Endothelial cell of umbilical vein (primary cell): ENCODE results near the gene JMJD8. TPM values are rescaled to one million over a fixed set of nuclear protein-coding genes. Genes with fewer than 3 reads are reported as not detected.

Experiments used
- BruUV-seq: library from RNA; stranded (reverse); fragments of 400-500 nt; replicated peaks from 2 replicates; lab custom pipeline; 2021; lab: Mats Ljungman, UMichigan
- CTCF ChIA-PET: fragments of 300-600, 350-600 bp; sonication (Branson Sonifier 250); formaldehyde crosslinking; loops from one replicate; lab custom pipeline; 2021; ENCODE audit warnings: antibody characterized with exemption, inconsistent platforms; lab: Charles Lee
- POLR2A ChIA-PET: fragments of 300-600, 350-600 bp; sonication (Branson Sonifier 250); formaldehyde crosslinking; loops from one replicate; lab custom pipeline; 2021; ENCODE audit warnings: antibody characterized with exemption, inconsistent platforms; lab: Charles Lee
- DNase-seq: peaks from one replicate; pipeline ENCODE4 v3.0.0-alpha.2; 2011; ENCODE audit warnings: low read depth, low spot score
- FAIRE-seq: peaks from 2 replicates; lab custom pipeline; 2011; peaks lifted over from hg19 to GRCh38; lab: Jason Lieb, UNC
- H2AFZ ChIP-seq: 2 replicates; pipeline ENCODE4 v1.6.0; 2012; ENCODE audit warnings: low read depth, low read length, control low read depth, inconsistent platforms
- H3K27ac ChIP-seq: 2 replicates; pipeline ENCODE4 v1.5.1; 2011; ENCODE audit warnings: low read depth, mild to moderate bottlenecking, control low read depth, low read length, moderate library complexity; ENCODE audit not compliant: insufficient read depth
- H3K27me3 ChIP-seq, 2 experiments: 2 replicates each; pipeline versions ENCODE4 v1.6.0 to v1.6.1; 2011; ENCODE audit warnings: low read length in 2 of 2, mixed read lengths in 1 of 2; ENCODE audit not compliant: control insufficient read depth in 2 of 2, insufficient read depth in 2 of 2
- H3K36me3 ChIP-seq, 2 experiments: 2 replicates in 1 of 2; 3 replicates in 1 of 2; pipeline ENCODE4 v1.5.1; 2011; ENCODE audit warnings: low read length in 2 of 2, mild to moderate bottlenecking in 1 of 2, moderate library complexity in 1 of 2; ENCODE audit not compliant: control insufficient read depth in 2 of 2, insufficient read depth in 2 of 2; ENCODE audit errors: extremely low read depth in 1 of 2
- H3K4me1 ChIP-seq: 3 replicates; pipeline ENCODE4 v1.5.1; 2011; ENCODE audit warnings: mild to moderate bottlenecking, low read length; ENCODE audit not compliant: control insufficient read depth, insufficient read depth; ENCODE audit errors: extremely low read depth
- H3K4me2 ChIP-seq: 2 replicates; pipeline ENCODE4 v1.6.1; 2011; ENCODE audit warnings: low read length, control low read depth, mixed read lengths; ENCODE audit not compliant: insufficient read depth
- H3K4me3 ChIP-seq, 3 experiments: fragments of 200-600 bp in 1 of 3; sonication (generic), shearing (Covaris generic) in 1 of 3; replicated peaks in 1 of 3; 2 replicates each; pipeline ENCODE4 v1.5.1; 2011 to 2016; ENCODE audit warnings: control low read depth in 3 of 3, low read length in 3 of 3, mild to moderate bottlenecking in 2 of 3, inconsistent platforms in 1 of 3, low read depth in 1 of 3, moderate library complexity in 1 of 3; ENCODE audit not compliant: insufficient read depth in 1 of 3
- H3K79me2 ChIP-seq: 2 replicates; pipeline ENCODE4 v1.6.0; 2012; ENCODE audit warnings: low read length, inconsistent platforms; ENCODE audit not compliant: control insufficient read depth, insufficient read depth
- H3K9ac ChIP-seq: replicated peaks from 2 replicates; pipeline ENCODE3; 2011; ENCODE audit warnings: low read length, control low read depth; ENCODE audit not compliant: insufficient read depth; ENCODE audit errors: extremely low read depth
- H3K9me1 ChIP-seq: replicated peaks from 3 replicates; pipeline ENCODE4 v1.6.0; 2011; ENCODE audit warnings: mild to moderate bottlenecking, low read length; ENCODE audit not compliant: control insufficient read depth, insufficient read depth; ENCODE audit errors: extremely low read depth
- H3K9me3 ChIP-seq: replicated peaks from 2 replicates; pipeline ENCODE4 v1.5.1; 2012; ENCODE audit warnings: low read length, inconsistent platforms; ENCODE audit not compliant: control insufficient read depth, insufficient read depth
- H4K20me1 ChIP-seq: replicated peaks from 2 replicates; pipeline ENCODE3; 2011; ENCODE audit warnings: mild to moderate bottlenecking, low read length; ENCODE audit not compliant: control insufficient read depth, insufficient read depth; ENCODE audit errors: extremely low read depth
- CTCF ChIP-seq, 2 donors: IDR thresholded peaks; 1 replicate in 1 of 2; 2 replicates in 1 of 2; pipeline ENCODE4 v1.5.1; 2011; ENCODE audit warnings: low read length in 2 of 2, mild to moderate bottlenecking in 2 of 2, moderate library complexity in 2 of 2, control low read depth in 1 of 2, inconsistent platforms in 1 of 2, low read depth in 1 of 2; ENCODE audit not compliant: insufficient read depth in 1 of 2; ENCODE audit errors: extremely low read depth in 1 of 2
- EZH2 ChIP-seq: IDR thresholded peaks from 2 replicates; pipeline ENCODE4 v1.6.1; 2012; ENCODE audit warnings: borderline replicate concordance, low read depth, mild to moderate bottlenecking, moderate library complexity, low read length, inconsistent platforms; ENCODE audit not compliant: severe bottlenecking
- FOS ChIP-seq: IDR thresholded peaks from 2 replicates; pipeline ENCODE4 v1.6.1; 2011; ENCODE audit warnings: mild to moderate bottlenecking, low read length, moderate library complexity, borderline replicate concordance; ENCODE audit not compliant: insufficient read depth
- GATA2 ChIP-seq: IDR thresholded peaks from 2 replicates; pipeline ENCODE4 v1.7.0; 2011; ENCODE audit warnings: low read depth, mild to moderate bottlenecking, moderate library complexity, mixed read lengths, low read length; ENCODE audit not compliant: insufficient read length, insufficient read depth
- JUN ChIP-seq: IDR thresholded peaks from 2 replicates; pipeline ENCODE4 v1.6.1; 2011; ENCODE audit warnings: borderline replicate concordance, low read depth; ENCODE audit not compliant: insufficient read length, insufficient read depth
- MAX ChIP-seq: IDR thresholded peaks from 2 replicates; pipeline ENCODE4 v1.6.1; 2011; ENCODE audit not compliant: insufficient read depth, insufficient read length
- MYC ChIP-seq: IDR thresholded peaks from one replicate; pipeline ENCODE4 v1.6.1; 2011; ENCODE audit warnings: mild to moderate bottlenecking, low read depth, low read length
- POLR2A ChIP-seq: IDR thresholded peaks from 2 replicates; pipeline ENCODE4 v1.6.1; 2012; ENCODE audit warnings: low read depth, mild to moderate bottlenecking, control low read depth, low read length
- POLR2AphosphoS5 ChIP-seq: IDR thresholded peaks from 2 replicates; pipeline ENCODE4 v1.6.1; 2012; ENCODE audit warnings: low read depth, mild to moderate bottlenecking, control low read depth, low read length, moderate library complexity; ENCODE audit not compliant: insufficient read depth
- dilution Hi-C: fragments of 300-500 bp; cut with MboI; formaldehyde crosslinking; loops from one replicate; pipeline ENCODE4 v1.15.0; 2019; ENCODE audit warnings: low sequenced_read_pairs; ENCODE audit not compliant: extremely low pct_ligation_motif_present
- intact Hi-C: fragments of 100-400 bp; cut with micrococcal nuclease; formaldehyde crosslinking; loops from one replicate; pipeline ENCODE4 v1.10.0; 2022
- polyA plus RNA-seq, 4 experiments: library from polyadenylated mRNA; depleted of rRNA in 3 of 4; stranded (reverse) in 3 of 4; unstranded in 1 of 4; fragments of >200 nt; gene quantifications; 2 replicates each; pipeline versions ENCODE4 v1.2.1 to v1.2.3, GENCODE V29; 2011 to 2012; ENCODE audit warnings: missing spikeins in 1 of 4
- total RNA-seq: library from RNA; stranded (reverse); gene quantifications from 2 replicates; pipeline ENCODE4 v1.2.3, GENCODE V29; 2021

The JMJD8 gene
- total and polyA plus RNA-seq, 2 donors (not counting 3 experiments of a cell fraction or from before 2014, with no cell fraction given) = 55.1 to 102 TPM

GRCh38 chr16:710500-711075 is 26.5 kb upstream of the JMJD8 start:
- H3K4me1 ChIP-seq = peaks cover 5% of the 10 kb centered on the region
- H3K9me1 ChIP-seq = no peaks in the 10 kb centered on the region
- no peaks in the 10 kb centered on the region for H3K36me3 ChIP-seq
- BruUV-seq = no TSS peak
- no peak overlapping the region for H3K27ac ChIP-seq
- FAIRE-seq (no peak), DNase-seq (no peak)
- H4K20me1 ChIP-seq = no peaks in the 10 kb centered on the region
- H3K79me2 ChIP-seq = no peaks in the 10 kb centered on the region
- H3K9ac ChIP-seq = no peak overlapping the region
- ChIA-PET POLR2A (no interaction called here), CTCF (interaction anchor here (1.0 to 2.4 kb wide), 4 partner anchors 9 to 346 kb away, joined by 3 to 17 read pairs (median 4); partner anchors contain the start of gene WDR24)
- H3K27me3 ChIP-seq = peaks cover 12 to 16% of the 10 kb centered on the region in 2 experiments
- TF ChIP-seq FOS (no peak), MAX (no peak), POLR2A (no peak), CTCF (IDR thresholded peaks at IDR 0.05; ENCODE audit: extremely low read depth in 1 of 2, insufficient read depth in 1 of 2, low read depth in 1 of 2, low read length in 2 of 2) (no peak), EZH2 (no peak), MYC (no peak), JUN (no peak), POLR2AphosphoS5 (no peak), GATA2 (no peak)
- dilution Hi-C loops (no loop called here), intact Hi-C loops (loop anchor here (1.0 kb wide), 1 partner anchor 75 kb away; no protein-coding TSS in a partner anchor)
- no peaks in the 10 kb centered on the region for H3K9me3 ChIP-seq
- H2AFZ ChIP-seq = no peak overlapping the region
- no peak overlapping the region for H3K4me2 ChIP-seq
- no peak overlapping the region for H3K4me3 ChIP-seq
